K562 (cell line): Measurements from ENCODE around the gene MAN1B1. TPM values are rescaled to one million over a fixed set of nuclear protein-coding genes. Genes with fewer than 3 reads are reported as not detected.

ENCODE experiments used
- ATAC-seq: fragments of 200-7000 bp; cut with Tn5 transposase; 3 replicates; pipeline ENCODE4 v1.9.1; 2020; ENCODE audit warnings: moderate library complexity
- BruUV-seq: library from RNA; stranded (reverse); fragments of 400-500 nt; replicated peaks from 2 replicates; lab custom pipeline; 2021; lab: Mats Ljungman, UMichigan
- CTCF ChIA-PET: fragments of 300-600 bp; formaldehyde crosslinking; extraction: SDS; loops from one replicate; lab custom pipeline; 2021; ENCODE audit warnings: low intra/inter-chr PET ratio; lab: Yijun Ruan, JAX
- POLR2A ChIA-PET: fragments of 300-600, 350-650 bp; sonication (Branson Sonifier 250); formaldehyde crosslinking; extraction: SDS; loops from one replicate; lab custom pipeline; 2021; ENCODE audit warnings: antibody characterized with exemption, inconsistent platforms; lab: Yijun Ruan, JAX
- DNase-seq, 4 experiments: peaks; one replicate each; pipeline versions ENCODE4 v3.0.0 to v3.0.0-alpha.2; 2011 to 2018; ENCODE audit warnings: low spot score in 3 of 4, mixed read lengths in 3 of 4; ENCODE audit errors: extremely low read depth in 1 of 4
- FAIRE-seq: peaks from 2 replicates; lab custom pipeline; 2011; peaks lifted over from hg19 to GRCh38; lab: Jason Lieb, UNC
- H2AFZ ChIP-seq: 2 replicates; pipeline ENCODE4 v1.6.0; 2011; ENCODE audit warnings: low read depth, low read length, control low read depth, inconsistent platforms
- H3K27ac ChIP-seq: fragments of 200-600 bp; 3 replicates; pipeline ENCODE4 v1.8.0; 2011; ENCODE audit warnings: low read depth, mild to moderate bottlenecking, control low read depth, inconsistent platforms, low read length, moderate library complexity, mixed read lengths; ENCODE audit errors: extremely low read depth
- H3K27me3 ChIP-seq, 2 experiments: fragments of 300-600 bp in 1 of 2; 2 replicates in 1 of 2; 3 replicates in 1 of 2; pipeline versions ENCODE4 v1.6.0 to v1.8.0; 2011; ENCODE audit warnings: inconsistent platforms in 2 of 2, low read length in 2 of 2, mild to moderate bottlenecking in 1 of 2, mixed read lengths in 1 of 2, moderate library complexity in 1 of 2; ENCODE audit not compliant: control insufficient read depth in 2 of 2, insufficient read depth in 2 of 2
- H3K36me3 ChIP-seq: fragments of 300-600 bp; 3 replicates; pipeline ENCODE4 v1.8.0; 2011; ENCODE audit warnings: mild to moderate bottlenecking, low read length, inconsistent platforms; ENCODE audit not compliant: control insufficient read depth, insufficient read depth
- H3K4me1 ChIP-seq, 2 experiments: fragments of 200-600 bp in 1 of 2; replicated peaks in 1 of 2; 2 replicates in 1 of 2; 3 replicates in 1 of 2; pipeline versions ENCODE4 v1.5.1 to v1.8.0; 2011; ENCODE audit warnings: inconsistent platforms in 2 of 2, low read length in 2 of 2, mild to moderate bottlenecking in 1 of 2, mixed read lengths in 1 of 2, moderate library complexity in 1 of 2; ENCODE audit not compliant: control insufficient read depth in 2 of 2, insufficient read depth in 2 of 2
- H3K4me2 ChIP-seq: 2 replicates; pipeline ENCODE4 v1.6.1; 2011; ENCODE audit warnings: low read length, control low read depth, inconsistent platforms, mixed read lengths; ENCODE audit not compliant: insufficient read depth
- H3K4me3 ChIP-seq: fragments of 200-600 bp; sonication (generic), shearing (Covaris generic); 2 replicates; pipeline ENCODE4 v1.5.1; 2016; ENCODE audit warnings: control low read depth, inconsistent platforms
- H3K79me2 ChIP-seq: fragments of 200-600 bp; 3 replicates; pipeline ENCODE4 v1.8.0; 2011; ENCODE audit warnings: low read length, inconsistent platforms; ENCODE audit not compliant: control insufficient read depth, insufficient read depth
- H3K9ac ChIP-seq, 2 experiments: 2 replicates each; pipeline versions ENCODE4 v1.6.0 to v1.6.1; 2011; ENCODE audit warnings: low read depth in 2 of 2, low read length in 2 of 2, control low read depth in 1 of 2, inconsistent platforms in 1 of 2, mild to moderate bottlenecking in 1 of 2, mixed read lengths in 1 of 2; ENCODE audit not compliant: insufficient read depth in 1 of 2
- H3K9me1 ChIP-seq: one replicate; pipeline ENCODE4 v1.6.0; 2011; ENCODE audit warnings: inconsistent platforms, mild to moderate bottlenecking, low read length, moderate library complexity; ENCODE audit not compliant: control insufficient read depth, insufficient read depth
- H3K9me3 ChIP-seq: replicated peaks from 2 replicates; pipeline ENCODE4 v1.5.1; 2011; ENCODE audit warnings: low read depth, low read length, inconsistent platforms; ENCODE audit not compliant: control insufficient read depth, insufficient read depth
- H4K20me1 ChIP-seq: replicated peaks from 2 replicates; pipeline ENCODE4 v1.6.1; 2011; ENCODE audit warnings: low read length, inconsistent platforms, mixed read lengths; ENCODE audit not compliant: control insufficient read depth, insufficient read depth
- BRCA1 ChIP-seq, 2 experiments: fragments of 450-650 bp in 1 of 2; sonication (generic) in 1 of 2; formaldehyde crosslinking in 1 of 2; IDR thresholded peaks; 2 replicates each; pipeline versions ENCODE4 v1.5.0 to v1.6.1; 2017 to 2020; ENCODE audit warnings: mild to moderate bottlenecking in 1 of 2, missing genetic modification reagents in 1 of 2
- EGR1 ChIP-seq: fragments of 450-650 bp; conservative IDR thresholded peaks from 2 replicates; pipeline ENCODE4 v1.6.1; 2017; ENCODE audit warnings: mild to moderate bottlenecking
- HDAC1 ChIP-seq, 2 experiments: fragments of 450-650 bp; IDR thresholded peaks; 2 replicates each; pipeline ENCODE4 v1.6.1; 2016 to 2017; ENCODE audit warnings: inconsistent platforms in 1 of 2, mild to moderate bottlenecking in 1 of 2, moderate library complexity in 1 of 2
- L3MBTL2 ChIP-seq: fragments of 450-650 bp; IDR thresholded peaks from 2 replicates; pipeline ENCODE4 v1.6.1; 2016; ENCODE audit warnings: mild to moderate bottlenecking, moderate library complexity
- NRF1 ChIP-seq, 2 experiments: fragments of 450-650 bp; IDR thresholded peaks in 1 of 2; conservative IDR thresholded peaks in 1 of 2; 2 replicates each; pipeline ENCODE4 v1.6.1; 2014; ENCODE audit warnings: mild to moderate bottlenecking in 2 of 2
- PCBP1 ChIP-seq: fragments of 200-400 bp; formaldehyde crosslinking; IDR thresholded peaks from 2 replicates; pipeline ENCODE4 v1.6.1; 2018; ENCODE audit warnings: mild to moderate bottlenecking, low read depth, low read length; ENCODE audit not compliant: poor library complexity, severe bottlenecking
- POLR2G ChIP-seq: fragments of 200-400 bp; formaldehyde crosslinking; IDR thresholded peaks from 2 replicates; pipeline ENCODE4 v1.6.1; 2017; ENCODE audit warnings: low read depth, mild to moderate bottlenecking, antibody characterized with exemption, low read length, moderate library complexity
- RUNX1 ChIP-seq: sonication (generic); IDR thresholded peaks from 2 replicates; pipeline ENCODE4 v1.6.1; 2016; ENCODE audit warnings: antibody characterized with exemption, low read depth
- TFAP4 ChIP-seq: sonication (generic); formaldehyde crosslinking; IDR thresholded peaks from 2 replicates; pipeline ENCODE4 v1.8.0; 2022; ENCODE audit warnings: missing genetic modification reagents, mild to moderate bottlenecking, moderate library complexity, borderline replicate concordance
- VEZF1 ChIP-seq: fragments of 200-800 bp; sonication (Bioruptor generic); IDR thresholded peaks from 2 replicates; pipeline ENCODE4 v1.6.1; 2017; ENCODE audit warnings: missing genetic modification characterization, missing compliant biosample characterization
- ZBTB7A ChIP-seq: IDR thresholded peaks from 2 replicates; pipeline ENCODE4 v1.6.1; 2011; ENCODE audit warnings: low read depth, mild to moderate bottlenecking, low read length, moderate library complexity, borderline replicate concordance; ENCODE audit not compliant: control insufficient read depth
- WGBS: fragments of 100-300 bp; shearing (Covaris generic); methylation state at CpG from one replicate; pipeline ENCODE4 v1.1.6; 2016; ENCODE audit warnings: low coverage, mixed read lengths; ENCODE audit not compliant: insufficient coverage; ENCODE audit errors: missing lambda C conversion rate; 5-methylcytosine and 5-hydroxymethylcytosine counted together
- in situ Hi-C: fragments of 300-500 bp; cut with MboI; formaldehyde crosslinking; loops from 4 replicates; pipeline ENCODE4 v1.15.0; 2018; ENCODE audit warnings: inconsistent platforms, mixed read lengths
- intact Hi-C: fragments of 100-400 bp; cut with micrococcal nuclease; formaldehyde crosslinking; loops from 2 replicates; pipeline ENCODE4 v1.14.2; 2022
- polyA plus RNA-seq, 8 experiments: library from polyadenylated mRNA; depleted of rRNA in 4 of 8; stranded (reverse) in 5 of 8; unstranded in 3 of 8; fragments of >200 nt; fragmentation: Nextera tagmentation in 2 of 8; fragmentation: Illumina TruSeq in 1 of 8; extraction: Ambion mirVana in 2 of 8; extraction: Trizol in 1 of 8; gene quantifications; 2 replicates each; pipeline versions ENCODE4 v1.2.1 to v1.2.3, GENCODE V29; 2011 to 2014; ENCODE audit warnings: inconsistent platforms in 1 of 8, missing spikeins in 1 of 8
- total RNA-seq, 7 experiments: library from RNA; depleted of rRNA in 6 of 7; stranded (reverse); fragments of >200 nt in 6 of 7; fragmentation: Illumina TruSeq in 2 of 7; extraction: Trizol in 2 of 7; gene quantifications; 2 replicates each; pipeline versions ENCODE4 v1.2.1 to v1.2.3, GENCODE V29; 2011 to 2021; ENCODE audit warnings: low replicate concordance in 1 of 7
- TF ChIP-seq, protein P1 (sequence below): fragments of 450-650 bp; IDR thresholded peaks from one replicate; pipeline ENCODE4 v1.6.1; 2018; ENCODE audit warnings: mild to moderate bottlenecking, moderate library complexity; ENCODE audit not compliant: partially characterized antibody
- TF ChIP-seq, protein P2 (sequence below), 3 experiments: fragments of 200-800 bp in 1 of 3; sonication (Bioruptor generic) in 1 of 3; sonication (generic) in 1 of 3; formaldehyde crosslinking in 1 of 3; IDR thresholded peaks; 2 replicates each; pipeline versions ENCODE4 v1.6.1 to v1.8.0; 2016 to 2022; ENCODE audit warnings: mild to moderate bottlenecking in 2 of 3, missing compliant biosample characterization in 2 of 3, missing genetic modification characterization in 2 of 3, missing genetic modification reagents in 1 of 3

Gene MAN1B1
- total and polyA plus RNA-seq, 9 of the 15 experiments (the other 6 are each of a cell fraction or from before 2014, with no cell fraction given): 0.55 to 36.6 (median 27.3) TPM

GRCh38 chr9:137156567-137157375, 70.0 kb downstream of the MAN1B1 start:
- peak overlapping the region in 1 of 2 experiments; percentile 74; a peak in 2 of 4 replicates for H3K9ac ChIP-seq
- ATAC-seq: peak; percentile 94
- H3K27me3 ChIP-seq: no peaks in the 10 kb centered on the region; a peak in 1 of 5 replicates
- intact Hi-C loops (no loop called here), in situ Hi-C loops (no loop called here)
- no peak overlapping the region for H3K27ac ChIP-seq
- no peaks in the 10 kb centered on the region for H3K79me2 ChIP-seq
- peak; percentile 86 to 95 (median 92) for DNase-seq
- H3K4me2 ChIP-seq: peak overlapping the region; percentile 79
- H3K9me3 ChIP-seq: no peaks in the 10 kb centered on the region; the same call in 1 of the 2 replicates
- no TSS peak for BruUV-seq
- CTCF ChIA-PET: no interaction called here
- 4% methylated on average over 32 of the region's 65 CpGs for WGBS
- peak overlapping the region; percentile 78 for H2AFZ ChIP-seq
- peaks cover 18 to 60% of the 10 kb centered on the region in 2 experiments; a peak in 4 of 5 replicates for H3K4me1 ChIP-seq
- peak; percentile 66 for FAIRE-seq
- POLR2A ChIA-PET: interaction anchor here (0.7 to 1.4 kb wide), 5 partner anchors 14 to 84 kb away, joined by 3 to 5 read pairs (median 3); partner anchors contain the start of gene TUBB4B
- 0 out of 2 replicates have a peak overlapping the region, but pooled peaks have one; percentile 2 for H3K4me3 ChIP-seq
- no peaks in the 10 kb centered on the region for H3K36me3 ChIP-seq
- H4K20me1 ChIP-seq: 0 out of 2 replicates have a peak, but pooled peaks cover 8% of the 10 kb centered on the region
- H3K9me1 ChIP-seq: no peaks in the 10 kb centered on the region
- TF ChIP-seq EGR1 (peak; percentile 67), RUNX1 (no peak), BRCA1 (IDR thresholded peaks at IDR 0.05) (no peak), BRCA1 (CRISPR knock-in tag; IDR thresholded peaks at IDR 0.05) (0 out of 2 replicates have a peak, but pooled peaks have one; percentile 22), PCBP1 (peak; percentile 23), TFAP4 (peak; percentile 51), ZBTB7A (peak; percentile 35; the same call in 1 of the 2 replicates), L3MBTL2 (peak; percentile 31; the same call in 1 of the 2 replicates), HDAC1 (IDR thresholded peaks at IDR 0.05) (peak in 1 of 2 experiments; percentile 12; a peak in 1 of 4 replicates), POLR2G (peak; percentile 43), VEZF1 (peak; percentile 48; the same call in 1 of the 2 replicates), NRF1 (conservative IDR thresholded peaks at IDR 0.05 in 1 of 2, IDR thresholded peaks at IDR 0.05 in 1 of 2) (peak; percentile 69 to 73)
- TF ChIP-seq, protein P1, sequence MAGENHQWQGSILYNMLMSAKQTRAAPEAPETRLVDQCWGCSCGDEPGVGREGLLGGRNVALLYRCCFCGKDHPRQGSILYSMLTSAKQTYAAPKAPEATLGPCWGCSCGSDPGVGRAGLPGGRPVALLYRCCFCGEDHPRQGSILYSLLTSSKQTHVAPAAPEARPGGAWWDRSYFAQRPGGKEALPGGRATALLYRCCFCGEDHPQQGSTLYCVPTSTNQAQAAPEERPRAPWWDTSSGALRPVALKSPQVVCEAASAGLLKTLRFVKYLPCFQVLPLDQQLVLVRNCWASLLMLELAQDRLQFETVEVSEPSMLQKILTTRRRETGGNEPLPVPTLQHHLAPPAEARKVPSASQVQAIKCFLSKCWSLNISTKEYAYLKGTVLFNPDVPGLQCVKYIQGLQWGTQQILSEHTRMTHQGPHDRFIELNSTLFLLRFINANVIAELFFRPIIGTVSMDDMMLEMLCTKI: no peak
- TF ChIP-seq, protein P2, sequence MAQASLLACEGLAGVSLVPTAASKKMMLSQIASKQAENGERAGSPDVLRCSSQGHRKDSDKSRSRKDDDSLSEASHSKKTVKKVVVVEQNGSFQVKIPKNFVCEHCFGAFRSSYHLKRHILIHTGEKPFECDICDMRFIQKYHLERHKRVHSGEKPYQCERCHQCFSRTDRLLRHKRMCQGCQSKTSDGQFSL (CRISPR knock-in tag; IDR thresholded peaks at IDR 0.05): peak; percentile 48; the same call in 1 of the 2 replicates
- TF ChIP-seq, protein P2 (tag; IDR thresholded peaks at IDR 0.05): no peak
